D721Med (cell line): ENCODE measurements around the gene IZUMO3.

Experiments
- DNase-seq: peaks from one replicate; pipeline ENCODE4 v3.0.0; 2011; ENCODE audit warnings: low spot score; ENCODE audit not compliant: insufficient read length
- FAIRE-seq: peaks from 2 replicates; lab custom pipeline; 2011; peaks lifted over from hg19 to GRCh38; lab: Jason Lieb, UNC
- TF ChIP-seq, protein P1 (sequence below): IDR thresholded peaks from 2 replicates; pipeline ENCODE4 v1.5.1; 2012; ENCODE audit warnings: mild to moderate bottlenecking, control low read depth; ENCODE audit not compliant: insufficient read depth; ENCODE audit errors: missing control alignments

IZUMO3 gene

DNA sequence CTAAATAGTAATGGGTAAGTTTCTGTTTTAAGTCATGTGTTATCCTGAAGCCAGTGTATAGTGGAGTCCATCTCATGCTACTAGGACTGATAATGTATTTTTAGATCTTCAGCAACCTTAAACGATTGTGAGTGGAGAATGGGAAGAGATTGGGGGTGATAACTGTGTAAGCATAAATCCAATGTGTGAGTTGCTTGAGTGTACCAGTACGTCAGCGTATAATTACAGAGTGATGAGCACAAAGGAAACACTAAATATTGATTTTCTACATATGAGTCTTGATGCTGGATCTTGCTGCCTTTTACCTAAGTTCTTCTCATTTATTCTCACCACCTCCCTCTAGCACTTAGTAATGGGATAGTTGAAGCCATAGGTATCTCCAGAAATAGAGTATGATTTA lies 16.3 kb upstream of the IZUMO3 start:
- TF ChIP-seq, protein P1, sequence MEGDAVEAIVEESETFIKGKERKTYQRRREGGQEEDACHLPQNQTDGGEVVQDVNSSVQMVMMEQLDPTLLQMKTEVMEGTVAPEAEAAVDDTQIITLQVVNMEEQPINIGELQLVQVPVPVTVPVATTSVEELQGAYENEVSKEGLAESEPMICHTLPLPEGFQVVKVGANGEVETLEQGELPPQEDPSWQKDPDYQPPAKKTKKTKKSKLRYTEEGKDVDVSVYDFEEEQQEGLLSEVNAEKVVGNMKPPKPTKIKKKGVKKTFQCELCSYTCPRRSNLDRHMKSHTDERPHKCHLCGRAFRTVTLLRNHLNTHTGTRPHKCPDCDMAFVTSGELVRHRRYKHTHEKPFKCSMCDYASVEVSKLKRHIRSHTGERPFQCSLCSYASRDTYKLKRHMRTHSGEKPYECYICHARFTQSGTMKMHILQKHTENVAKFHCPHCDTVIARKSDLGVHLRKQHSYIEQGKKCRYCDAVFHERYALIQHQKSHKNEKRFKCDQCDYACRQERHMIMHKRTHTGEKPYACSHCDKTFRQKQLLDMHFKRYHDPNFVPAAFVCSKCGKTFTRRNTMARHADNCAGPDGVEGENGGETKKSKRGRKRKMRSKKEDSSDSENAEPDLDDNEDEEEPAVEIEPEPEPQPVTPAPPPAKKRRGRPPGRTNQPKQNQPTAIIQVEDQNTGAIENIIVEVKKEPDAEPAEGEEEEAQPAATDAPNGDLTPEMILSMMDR, result no peak
- DNase-seq (no peak), FAIRE-seq (no peak)

DNA sequence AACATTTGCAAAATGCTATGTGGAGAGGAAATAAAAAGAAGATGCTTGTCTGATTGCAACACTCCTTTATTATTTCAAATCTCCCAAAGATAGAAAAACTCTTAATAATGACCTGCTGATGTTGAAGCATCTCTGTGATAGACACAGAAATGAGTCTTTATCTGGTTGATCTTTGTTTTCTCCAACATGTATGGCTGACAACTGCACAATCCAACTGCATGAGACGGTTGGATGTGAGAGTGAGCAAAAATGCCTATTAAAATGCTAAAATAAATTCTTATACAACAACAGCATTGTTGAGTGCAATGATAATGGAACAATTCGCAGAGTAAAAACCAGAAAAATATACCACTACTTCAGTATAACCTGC lies 7.5 kb upstream of the IZUMO3 start:
- no peak for DNase-seq
- TF ChIP-seq, protein P1, result no peak
- no peak for FAIRE-seq

DNA sequence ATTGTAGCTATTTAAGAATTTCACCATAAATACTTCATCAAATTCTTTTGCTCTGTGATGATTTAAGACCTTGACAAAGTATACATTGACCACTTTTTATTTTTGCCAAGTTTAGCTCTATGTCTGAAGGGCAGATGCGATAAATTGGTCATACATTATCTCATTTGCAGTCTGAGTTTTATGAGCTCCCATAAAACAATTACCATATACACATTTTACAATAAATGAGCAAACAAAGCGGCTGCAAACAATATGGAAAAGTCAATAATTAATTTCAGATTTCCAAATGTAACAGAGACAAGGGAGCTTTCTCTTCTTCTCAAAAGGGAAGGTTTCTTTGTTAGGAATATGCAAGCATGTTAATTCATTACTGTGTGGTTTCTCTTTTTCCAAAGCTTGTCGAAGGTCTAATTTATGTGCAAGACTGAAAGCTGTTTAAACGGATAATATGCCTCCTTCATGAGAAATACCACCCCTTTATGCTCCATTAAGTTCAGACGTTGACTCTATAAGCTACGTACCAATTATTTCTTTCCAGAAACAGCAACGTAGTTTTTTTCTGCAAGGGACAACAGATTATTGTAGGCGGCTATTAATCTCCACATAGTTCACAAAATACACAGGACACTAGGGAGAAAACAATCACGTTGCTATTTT lies 7.0 kb upstream of the IZUMO3 start:
- FAIRE-seq (no peak), DNase-seq (no peak)
- TF ChIP-seq, protein P1, result no peak

DNA sequence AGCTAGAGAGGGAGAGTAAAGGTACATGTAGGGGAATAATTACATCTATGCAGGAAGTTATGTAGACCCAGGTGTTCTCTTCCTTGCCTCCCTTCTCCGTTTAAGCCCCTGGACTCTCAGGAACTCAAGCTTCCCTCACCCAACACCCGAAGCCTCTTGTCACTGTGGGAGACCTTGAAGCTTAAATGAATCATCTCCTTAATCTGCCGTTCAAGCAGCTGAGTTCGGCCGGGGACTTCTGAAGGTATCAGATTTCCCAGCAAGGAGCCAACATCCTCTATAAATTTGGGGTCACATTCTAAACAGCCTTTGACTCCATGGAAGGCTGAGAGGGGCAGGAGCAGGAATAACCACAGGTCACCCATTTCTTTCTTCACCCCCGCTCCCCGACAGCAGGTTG lies 412 bp downstream of the IZUMO3 start:
- FAIRE-seq (no peak), DNase-seq (no peak)
- TF ChIP-seq, protein P1, result no peak

DNA sequence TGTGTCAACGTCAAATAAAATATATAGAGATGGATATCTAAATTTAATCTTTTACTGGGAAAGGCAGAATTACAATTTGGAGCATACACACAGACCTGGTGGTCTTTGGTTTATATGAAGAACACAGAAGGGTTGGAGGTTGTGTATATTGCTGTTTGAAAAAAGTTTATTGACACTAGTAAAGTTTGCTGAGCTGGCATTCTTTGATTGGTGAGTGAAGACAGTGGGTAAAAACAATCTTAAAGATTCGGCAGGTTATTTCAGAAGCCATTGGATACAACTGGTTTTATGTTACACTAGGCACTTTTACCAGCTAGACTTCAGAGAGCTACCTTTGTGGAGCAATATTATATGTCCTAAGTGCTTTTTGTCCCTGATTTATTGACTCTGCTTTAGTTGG lies 27.2 kb downstream of the IZUMO3 start:
- DNase-seq (no peak), FAIRE-seq (no peak)
- TF ChIP-seq, protein P1, result no peak

DNA sequence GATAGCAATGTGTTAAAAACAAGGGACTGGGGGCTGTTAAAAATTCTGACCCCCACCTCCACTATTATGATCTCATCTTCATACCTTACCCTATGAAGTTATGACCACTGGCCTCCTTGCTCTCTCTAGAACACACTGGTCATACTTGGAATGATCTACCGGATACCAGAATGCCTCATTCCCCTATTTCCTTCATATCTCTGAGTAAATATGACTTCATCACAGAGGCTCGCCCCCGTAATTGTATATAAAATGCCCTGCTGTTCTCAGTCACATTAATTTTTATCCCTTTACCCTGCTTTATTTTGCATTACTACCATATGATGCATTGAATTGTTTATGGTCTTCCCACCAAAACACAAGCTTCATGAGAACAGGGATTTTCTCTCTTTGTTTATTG lies 29.2 kb downstream of the IZUMO3 start:
- TF ChIP-seq, protein P1, result no peak
- DNase-seq, result no peak
- no peak for FAIRE-seq

DNA sequence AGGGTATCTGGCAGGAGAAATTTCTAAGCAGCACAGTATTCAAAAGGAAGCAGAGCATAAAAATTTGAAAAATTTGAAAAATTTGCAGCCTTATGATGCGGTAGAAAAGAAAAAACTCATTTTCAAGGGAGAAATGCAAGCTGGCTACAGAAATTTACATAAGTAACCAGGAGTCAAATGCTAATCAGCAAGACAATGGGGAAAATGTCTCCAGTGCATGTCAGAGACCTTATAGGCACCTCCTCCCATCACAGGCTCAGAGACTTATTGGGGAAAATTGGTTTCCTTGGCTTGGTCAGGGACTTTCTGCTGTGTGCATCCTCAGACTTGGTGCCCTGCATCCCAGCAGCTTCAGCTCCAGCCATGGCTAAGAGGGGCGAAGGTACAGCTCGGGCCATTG lies 35.8 kb downstream of the IZUMO3 start:
- FAIRE-seq (no peak), DNase-seq (no peak)
- TF ChIP-seq, protein P1, result no peak
